Skeletal muscle tissue (tissue), 4 donors: Measurements from ENCODE around the gene MCTP2. TPM values are rescaled to one million over a fixed set of nuclear protein-coding genes. Genes with fewer than 3 reads are reported as not detected.

ENCODE experiments used
- H3K27ac ChIP-seq: one replicate; pipeline ENCODE4 v1.7.0; 2013; ENCODE audit warnings: mild to moderate bottlenecking, low read depth, low read length, inconsistent platforms
- H3K27me3 ChIP-seq, 3 donors: one replicate each; pipeline ENCODE4 v1.7.0; 2013; ENCODE audit warnings: low read length in 3 of 3; ENCODE audit not compliant: control insufficient read depth in 3 of 3, insufficient read depth in 3 of 3
- H3K36me3 ChIP-seq, 3 donors: one replicate each; pipeline ENCODE4 v1.7.0; 2013; ENCODE audit warnings: low read length in 3 of 3; ENCODE audit not compliant: control insufficient read depth in 3 of 3, insufficient read depth in 3 of 3
- H3K4me1 ChIP-seq, 3 donors: one replicate each; pipeline ENCODE4 v1.7.0; 2013; ENCODE audit warnings: low read length in 3 of 3, mild to moderate bottlenecking in 3 of 3; ENCODE audit not compliant: control insufficient read depth in 3 of 3, insufficient read depth in 3 of 3
- H3K4me3 ChIP-seq, 3 donors: one replicate each; pipeline ENCODE4 v1.7.0; 2013; ENCODE audit warnings: low read length in 3 of 3
- H3K9ac ChIP-seq, 3 donors: one replicate each; pipeline ENCODE4 v1.7.0; 2013; ENCODE audit warnings: low read length in 3 of 3, mild to moderate bottlenecking in 3 of 3, moderate library complexity in 2 of 3, low read depth in 1 of 3
- H3K9me3 ChIP-seq, 3 donors: one replicate each; pipeline ENCODE4 v1.7.0; 2013; ENCODE audit warnings: low read length in 3 of 3; ENCODE audit not compliant: control insufficient read depth in 3 of 3
- total RNA-seq: library from RNA; depleted of rRNA; stranded (reverse); fragments of >200 nt; gene quantifications from one replicate; pipeline ENCODE4 v1.2.3, GENCODE V29; 2014
- donor health status: Osteomylitis.

MCTP2 gene
- total RNA-seq, 1 donor from 2014 or later, result 2.1 TPM

- Histone ChIP-seq H3K4me1 (no peaks in the 10 kb centered on the region), H3K27ac (no peak overlapping the region), H3K27me3 (no peaks in the 10 kb centered on the region), H3K4me3 (no peak overlapping the region), H3K9me3 (no peaks in the 10 kb centered on the region), H3K9ac (no peak overlapping the region), H3K36me3 (no peaks in the 10 kb centered on the region)
Measured at GRCh38 chr15:94400526-94401298, 169.4 kb downstream of the MCTP2 start.

- Histone ChIP-seq H3K4me1 (no peaks in the 10 kb centered on the region), H3K9ac (no peak overlapping the region), H3K4me3 (no peak overlapping the region), H3K36me3 (no peaks in the 10 kb centered on the region), H3K27me3 (no peaks in the 10 kb centered on the region), H3K27ac (no peak overlapping the region), H3K9me3 (no peaks in the 10 kb centered on the region)
Measured at GRCh38 chr15:94403331-94403730, 172.0 kb downstream of the MCTP2 start.

GRCh38 chr15:94404733-94405283, 173.4 kb downstream of the MCTP2 start:
- Histone ChIP-seq H3K4me1 (no peaks in the 10 kb centered on the region), H3K9ac (no peak overlapping the region), H3K36me3 (no peaks in the 10 kb centered on the region), H3K4me3 (no peak overlapping the region), H3K27me3 (no peaks in the 10 kb centered on the region), H3K9me3 (no peaks in the 10 kb centered on the region), H3K27ac (no peak overlapping the region)

- H3K4me1 ChIP-seq, result no peaks in the 10 kb centered on the region
- H3K9ac ChIP-seq, result no peak overlapping the region
- no peaks in the 10 kb centered on the region for H3K27me3 ChIP-seq
- H3K27ac ChIP-seq, result no peak overlapping the region
- no peak overlapping the region for H3K4me3 ChIP-seq
- H3K36me3 ChIP-seq, result no peaks in the 10 kb centered on the region
- H3K9me3 ChIP-seq, result no peaks in the 10 kb centered on the region
Measured at GRCh38 chr15:94411285-94411684, 179.9 kb downstream of the MCTP2 start.

- no peaks in the 10 kb centered on the region for H3K9me3 ChIP-seq
- H3K4me3 ChIP-seq, result no peak overlapping the region
- no peak overlapping the region for H3K9ac ChIP-seq
- no peaks in the 10 kb centered on the region for H3K27me3 ChIP-seq
- H3K4me1 ChIP-seq, result no peaks in the 10 kb centered on the region
- no peak overlapping the region for H3K27ac ChIP-seq
- no peaks in the 10 kb centered on the region for H3K36me3 ChIP-seq
Measured at GRCh38 chr15:94411846-94412245, 180.5 kb downstream of the MCTP2 start.

GRCh38 chr15:94412979-94413746, 181.8 kb downstream of the MCTP2 start:
- H3K27me3 ChIP-seq, result no peaks in the 10 kb centered on the region
- H3K36me3 ChIP-seq, result no peaks in the 10 kb centered on the region
- H3K9ac ChIP-seq, result no peak overlapping the region
- H3K9me3 ChIP-seq, result no peaks in the 10 kb centered on the region
- no peaks in the 10 kb centered on the region for H3K4me1 ChIP-seq
- H3K4me3 ChIP-seq, result no peak overlapping the region
- no peak overlapping the region for H3K27ac ChIP-seq

DNA sequence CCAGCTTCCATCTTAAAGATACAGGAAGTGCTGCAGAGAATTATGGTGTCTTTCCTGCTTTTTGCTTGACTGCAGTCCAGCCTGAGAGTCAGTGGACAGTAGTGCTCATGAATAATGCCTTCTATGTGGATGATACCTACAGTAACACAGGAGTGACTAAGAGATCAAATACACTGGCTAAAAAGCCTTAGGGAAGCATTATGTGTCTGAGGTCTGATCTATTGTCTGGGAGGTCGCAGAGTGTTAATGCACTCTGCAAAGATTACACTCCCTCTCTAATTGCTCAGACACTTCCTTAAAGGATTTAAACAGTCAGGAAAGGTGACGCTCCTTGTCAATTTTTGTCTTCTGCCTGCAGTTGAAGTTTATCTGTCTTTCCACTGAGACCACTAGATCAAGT, 183.6 kb downstream of the MCTP2 start:
- no peaks in the 10 kb centered on the region for H3K4me1 ChIP-seq
- no peak overlapping the region for H3K27ac ChIP-seq
- H3K27me3 ChIP-seq, result peaks cover 0 to 4% (median 0%) of the 10 kb centered on the region in 3 donors
- H3K4me3 ChIP-seq, result no peak overlapping the region
- H3K9me3 ChIP-seq, result no peaks in the 10 kb centered on the region
- H3K9ac ChIP-seq, result no peak overlapping the region
- no peaks in the 10 kb centered on the region for H3K36me3 ChIP-seq

- H3K4me3 ChIP-seq, result no peak overlapping the region
- H3K4me1 ChIP-seq, result no peaks in the 10 kb centered on the region
- no peaks in the 10 kb centered on the region for H3K9me3 ChIP-seq
- no peak overlapping the region for H3K27ac ChIP-seq
- peaks cover 0 to 4% (median 0%) of the 10 kb centered on the region in 3 donors for H3K27me3 ChIP-seq
- no peaks in the 10 kb centered on the region for H3K36me3 ChIP-seq
- H3K9ac ChIP-seq, result no peak overlapping the region
Measured at GRCh38 chr15:94416267-94416666, 184.9 kb downstream of the MCTP2 start.

DNA sequence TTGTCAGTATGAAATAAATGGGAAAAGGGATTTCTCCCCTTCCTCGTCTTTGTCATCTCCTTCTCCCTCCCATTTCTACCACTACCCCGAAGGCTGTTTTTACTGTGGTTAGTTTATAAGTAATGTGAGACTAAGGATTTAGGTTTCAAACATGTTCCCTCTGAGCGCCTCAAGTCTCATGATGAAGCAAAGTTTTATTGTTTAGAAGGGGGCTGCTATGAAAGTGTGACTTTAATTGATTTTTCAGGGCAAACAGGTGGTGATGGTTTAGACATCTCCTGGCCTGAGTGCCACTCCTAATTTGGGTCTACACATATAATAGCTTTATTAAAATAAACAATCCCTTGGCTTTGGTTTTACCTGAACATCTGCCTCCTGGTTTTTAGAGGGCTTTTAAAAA, 185.5 kb downstream of the MCTP2 start:
- Histone ChIP-seq H3K9ac (no peak overlapping the region), H3K4me1 (no peaks in the 10 kb centered on the region), H3K4me3 (no peak overlapping the region), H3K9me3 (no peaks in the 10 kb centered on the region), H3K27ac (no peak overlapping the region), H3K27me3 (peaks cover 0 to 4% (median 0%) of the 10 kb centered on the region in 3 donors), H3K36me3 (no peaks in the 10 kb centered on the region)
